HG02852 (cell line): ENCODE results near the gene TNIP1.

ENCODE experiments used
- ATAC-seq: cut with Tn5 transposase; IDR thresholded peaks from one replicate; pipeline ENCODE4 v1.9.1; 2021; ENCODE audit warnings: mild to moderate bottlenecking, moderate library complexity; ENCODE audit not compliant: unreplicated experiment

TNIP1 gene

GRCh38 chr5:151042453-151043093 is 38.3 kb downstream of the TNIP1 start:
- no peak for ATAC-seq

- ATAC-seq, result no peak
These were observed 39.1 kb downstream of the TNIP1 start for GRCh38 chr5:151041577-151042268.

GRCh38 chr5:151040211-151040747 is 40.6 kb downstream of the TNIP1 start:
- ATAC-seq, result no peak

GRCh38 chr5:151039665-151040064 is 41.2 kb downstream of the TNIP1 start:
- ATAC-seq, result no peak

GRCh38 chr5:151038801-151039238 is 42.0 kb downstream of the TNIP1 start:
- ATAC-seq, result no peak

GRCh38 chr5:151038412-151038745 is 42.5 kb downstream of the TNIP1 start:
- ATAC-seq, result no peak

- ATAC-seq, result no peak
These were observed 43.0 kb downstream of the TNIP1 start for GRCh38 chr5:151037561-151038411.

GRCh38 chr5:151036556-151036955 is 44.3 kb downstream of the TNIP1 start:
- no peak for ATAC-seq

- ATAC-seq, result no peak
These were observed 46.1 kb downstream of the TNIP1 start for GRCh38 chr5:151034422-151035379.

- ATAC-seq, result no peak
These were observed 47.5 kb downstream of the TNIP1 start for GRCh38 chr5:151033217-151033934.

- ATAC-seq, result no peak
These were observed 49.3 kb downstream of the TNIP1 start for GRCh38 chr5:151031554-151031953.

GRCh38 chr5:151030379-151030778 is 50.5 kb downstream of the TNIP1 start:
- ATAC-seq, result no peak

GRCh38 chr5:151030056-151030336 is 50.8 kb downstream of the TNIP1 start:
- ATAC-seq, result no peak

- ATAC-seq, result no peak
These were observed 51.4 kb downstream of the TNIP1 start for GRCh38 chr5:151029179-151030055.

- ATAC-seq, result no peak
These were observed 52.1 kb downstream of the TNIP1 start for GRCh38 chr5:151028717-151029116.

GRCh38 chr5:151027961-151028479 is 52.8 kb downstream of the TNIP1 start:
- ATAC-seq, result no peak

GRCh38 chr5:151026679-151027078 is 54.2 kb downstream of the TNIP1 start:
- ATAC-seq, result no peak

- ATAC-seq, result no peak
These were observed 54.7 kb downstream of the TNIP1 start for GRCh38 chr5:151026088-151026487.

- ATAC-seq, result no peak
These were observed 55.6 kb downstream of the TNIP1 start for GRCh38 chr5:151025250-151025606.
